Pulmonary artery endothelial cell (primary cell): ENCODE results near the gene SLCO2B1. TPM values are rescaled to one million over a fixed set of nuclear protein-coding genes. Genes with fewer than 3 reads are reported as not detected.

Experiments
- DNase-seq: peaks from one replicate; pipeline ENCODE4 v3.0.0-alpha.2; 2011; ENCODE audit warnings: low read depth, low spot score
- total RNA-seq: library from RNA; depleted of rRNA; stranded (reverse); fragments of >200 nt; gene quantifications from 2 replicates; pipeline ENCODE4 v1.2.3, GENCODE V29; 2014

SLCO2B1 gene
- total RNA-seq, 1 donor from 2014 or later: 0.13 TPM

DNA sequence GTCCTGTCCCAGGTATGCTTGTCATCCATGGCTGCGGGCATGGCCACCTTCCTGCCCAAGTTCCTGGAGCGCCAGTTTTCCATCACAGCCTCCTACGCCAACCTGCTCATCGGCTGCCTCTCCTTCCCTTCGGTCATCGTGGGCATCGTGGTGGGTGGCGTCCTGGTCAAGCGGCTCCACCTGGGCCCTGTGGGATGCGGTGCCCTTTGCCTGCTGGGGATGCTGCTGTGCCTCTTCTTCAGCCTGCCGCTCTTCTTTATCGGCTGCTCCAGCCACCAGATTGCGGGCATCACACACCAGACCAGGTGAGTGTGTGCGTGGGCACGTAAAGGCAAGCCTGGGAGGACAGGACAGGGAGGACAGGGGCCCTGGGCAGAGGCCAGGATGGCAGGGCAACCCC lies 42.4 kb downstream of the SLCO2B1 start:
- no peak for DNase-seq

GRCh38 chr11:75193711-75194110 lies 42.8 kb downstream of the SLCO2B1 start:
- no peak for DNase-seq

DNA sequence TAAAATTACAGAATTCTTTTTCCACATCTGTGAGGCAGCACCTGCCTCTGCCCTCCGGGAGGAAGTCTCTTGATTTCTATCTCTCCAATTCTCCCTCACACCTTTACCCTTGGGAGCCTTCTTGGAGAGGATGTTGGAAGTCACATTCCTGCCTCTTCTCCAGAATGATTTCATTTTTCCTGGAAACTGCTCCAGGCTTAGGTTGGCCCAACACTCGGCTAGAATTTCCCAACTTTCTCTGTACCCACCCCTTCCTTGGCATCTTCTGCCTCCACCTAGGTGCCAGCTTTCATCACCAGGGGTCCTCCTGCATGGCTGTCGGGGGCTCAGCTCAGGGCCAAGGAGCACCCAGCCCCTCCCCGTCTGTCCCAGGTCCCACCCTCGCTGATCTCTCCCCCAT lies 43.2 kb downstream of the SLCO2B1 start:
- no peak for DNase-seq

DNA sequence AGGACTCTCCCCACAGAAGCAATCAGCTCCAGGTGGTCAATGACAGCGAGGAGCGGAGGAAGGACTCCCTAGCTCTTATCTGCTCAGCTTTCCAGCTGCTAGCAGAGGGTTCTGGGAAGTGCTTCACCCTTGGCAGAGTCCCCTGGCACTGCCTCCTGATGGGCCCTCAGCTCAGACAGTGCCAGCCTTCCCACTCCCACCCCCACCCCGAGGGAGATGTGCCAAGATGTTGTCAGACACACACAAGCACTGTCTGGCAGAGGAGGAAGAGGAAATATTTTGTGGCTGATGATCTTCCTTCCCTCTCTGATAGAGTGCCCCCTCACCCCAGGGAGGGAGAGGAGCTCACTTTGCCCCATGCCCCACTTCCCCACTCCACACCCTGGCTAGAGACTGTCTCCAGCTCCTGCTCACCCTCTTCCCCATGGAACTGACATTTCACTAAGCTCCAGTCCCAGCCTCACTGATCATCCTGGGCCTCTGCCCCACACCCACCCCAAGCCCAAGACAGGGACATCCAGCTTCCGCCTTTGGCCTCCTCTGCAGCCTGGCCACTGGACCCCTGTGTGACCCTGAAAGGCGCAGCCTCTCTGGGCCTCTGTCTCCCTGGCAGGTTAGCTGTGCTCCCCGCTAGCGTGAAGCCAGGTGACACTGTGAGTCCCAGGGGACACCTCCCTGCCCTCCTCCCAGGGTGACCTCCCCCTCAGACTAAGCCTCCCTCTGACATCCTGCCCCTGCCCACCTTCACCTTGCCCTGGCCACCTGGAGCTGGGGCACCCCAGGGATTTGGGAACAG lies 44.5 kb downstream of the SLCO2B1 start:
- DNase-seq: no peak

DNA sequence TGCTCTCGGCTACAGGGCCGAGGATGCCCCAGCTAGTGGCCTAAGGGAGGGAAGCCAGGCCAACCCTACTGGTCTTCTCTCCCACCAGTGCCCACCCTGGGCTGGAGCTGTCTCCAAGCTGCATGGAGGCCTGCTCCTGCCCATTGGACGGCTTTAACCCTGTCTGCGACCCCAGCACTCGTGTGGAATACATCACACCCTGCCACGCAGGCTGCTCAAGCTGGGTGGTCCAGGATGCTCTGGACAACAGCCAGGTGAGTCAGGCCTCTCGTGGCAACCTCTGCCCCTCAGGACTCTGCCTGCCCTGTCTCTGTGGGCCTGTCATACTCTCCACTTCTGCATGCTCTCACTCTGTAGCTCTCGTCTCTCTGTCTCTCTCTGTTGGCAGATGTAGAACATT lies 45.5 kb downstream of the SLCO2B1 start:
- DNase-seq: no peak

DNA sequence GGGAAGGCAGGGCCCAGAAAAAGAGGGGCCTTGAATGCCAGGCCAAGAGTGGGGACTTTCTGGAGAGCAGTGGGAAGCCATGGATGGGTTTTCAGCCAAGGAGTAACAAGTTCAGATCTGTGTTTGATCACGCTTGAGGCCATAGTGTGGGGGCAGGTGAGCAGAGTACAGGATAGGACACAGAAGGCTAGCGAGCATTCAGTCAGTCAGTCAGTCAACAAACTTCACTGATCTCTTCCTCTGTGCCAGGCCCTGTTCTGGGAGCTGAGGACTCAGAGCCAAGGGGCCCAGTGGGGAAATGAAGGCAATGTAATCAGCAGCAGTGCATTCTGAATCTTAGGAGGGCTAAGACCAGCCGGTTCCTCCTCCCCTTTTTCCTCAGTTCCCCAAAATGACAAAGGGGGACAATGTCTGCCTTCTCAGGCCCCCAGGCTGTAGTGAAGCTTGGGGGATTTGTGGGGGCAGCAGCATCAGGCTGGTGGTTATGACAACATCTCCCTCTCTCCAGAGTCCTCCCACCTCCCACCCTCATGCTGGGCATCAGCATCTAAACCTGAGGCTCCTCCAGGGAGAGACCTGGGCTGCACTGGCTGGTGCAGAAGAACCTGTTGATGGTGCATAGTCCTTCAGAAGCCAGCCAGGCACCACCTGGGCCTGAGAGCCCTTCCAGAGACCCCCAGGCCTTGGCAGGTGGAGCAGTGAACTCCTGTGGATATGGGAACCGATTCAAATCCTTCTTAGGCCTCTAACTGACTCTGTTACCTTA lies 46.8 kb downstream of the SLCO2B1 start:
- no peak for DNase-seq

DNA sequence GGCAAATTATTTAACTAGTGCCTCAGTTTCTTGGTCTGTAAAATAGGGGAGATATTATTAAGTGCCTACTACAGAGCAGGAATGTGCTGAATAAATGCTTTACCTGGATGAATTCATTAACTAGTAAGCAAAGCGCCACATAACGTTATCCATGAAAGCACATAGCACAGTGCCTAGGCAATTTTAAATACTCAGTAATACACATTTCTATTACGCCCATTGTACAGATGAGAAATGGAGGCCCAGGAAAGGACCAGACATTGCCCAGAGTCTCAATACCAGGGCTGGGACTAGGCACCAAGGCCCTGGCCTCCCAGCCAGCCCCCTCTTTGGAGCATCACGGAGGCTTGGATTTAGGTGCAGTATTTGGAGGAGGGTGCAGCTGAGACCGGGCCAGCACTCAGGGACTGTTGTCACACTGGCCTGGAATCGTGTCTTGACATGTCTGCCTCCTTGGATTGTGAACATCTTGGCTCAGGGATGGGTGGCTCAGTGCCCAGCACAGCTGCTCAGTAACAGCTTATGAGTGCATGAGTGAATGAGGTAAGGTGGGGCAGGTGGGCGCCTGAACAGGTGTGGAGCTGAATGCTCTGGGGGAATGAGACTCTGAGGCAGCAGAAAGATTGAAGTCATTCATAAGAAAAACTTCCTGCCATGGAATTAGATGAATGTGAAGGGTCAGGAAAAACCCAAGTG lies 47.5 kb downstream of the SLCO2B1 start:
- no peak for DNase-seq

- DNase-seq: no peak
Measured at GRCh38 chr11:75199412-75199955, 48.6 kb downstream of the SLCO2B1 start.

- DNase-seq: no peak
Measured at GRCh38 chr11:75200051-75200450, 49.1 kb downstream of the SLCO2B1 start.

DNA sequence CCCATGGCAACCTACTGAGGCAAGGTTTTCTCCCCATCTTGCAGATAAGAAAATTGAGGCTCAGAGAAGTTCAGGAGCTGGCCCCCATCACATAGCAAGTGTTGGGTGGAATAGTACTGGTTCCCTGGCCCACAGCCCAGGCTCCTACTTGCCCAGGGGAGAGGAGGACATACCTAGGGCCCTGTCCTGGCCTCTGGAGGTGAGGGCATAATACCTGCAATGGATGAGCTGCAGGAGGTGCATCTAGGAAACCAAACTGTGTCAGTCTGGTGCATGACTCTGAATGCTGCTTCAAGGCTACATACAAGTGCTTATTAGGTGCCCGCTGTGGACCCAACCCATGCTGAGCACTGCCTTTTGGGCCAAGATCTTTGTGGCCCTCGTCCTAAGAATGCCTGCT lies 49.6 kb downstream of the SLCO2B1 start:
- no peak for DNase-seq

- DNase-seq: no peak
Measured at GRCh38 chr11:75201771-75202170, 50.9 kb downstream of the SLCO2B1 start.

DNA sequence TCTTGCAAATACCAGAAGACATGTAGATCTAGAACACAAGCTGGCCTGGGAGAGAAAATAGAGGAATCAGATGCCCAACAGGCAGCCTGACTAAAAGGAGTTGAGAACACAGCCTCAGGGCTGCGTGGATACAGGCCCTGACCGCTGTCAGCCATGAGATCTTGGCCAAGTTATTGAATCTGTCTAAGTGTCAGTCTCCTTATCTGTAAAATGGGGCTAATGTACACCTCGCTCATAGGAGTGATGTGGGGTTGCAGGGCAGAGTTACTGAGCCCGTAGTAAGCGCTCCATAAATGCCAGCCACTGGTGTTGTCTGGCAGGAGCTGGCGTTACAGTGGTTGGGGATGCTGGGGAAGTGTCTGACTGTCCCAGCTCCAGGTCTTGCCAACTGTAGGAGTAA lies 51.3 kb downstream of the SLCO2B1 start:
- DNase-seq: no peak

DNA sequence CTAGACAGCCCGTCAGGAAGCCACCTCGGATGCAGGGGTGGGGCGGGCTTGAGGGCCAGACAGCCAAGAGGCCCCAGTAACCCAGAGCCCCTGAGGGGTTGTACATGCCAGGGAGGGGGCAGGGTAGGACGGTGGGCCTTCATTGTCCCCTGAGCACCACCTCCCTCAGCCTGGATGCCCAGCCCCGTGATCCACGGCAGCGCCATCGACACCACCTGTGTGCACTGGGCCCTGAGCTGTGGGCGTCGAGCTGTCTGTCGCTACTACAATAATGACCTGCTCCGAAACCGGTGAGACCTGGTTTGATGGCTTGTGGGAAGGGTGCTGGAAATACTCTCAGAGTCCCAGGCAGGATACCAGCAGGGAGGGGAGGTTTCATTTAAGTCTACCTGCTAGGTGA lies 52.2 kb downstream of the SLCO2B1 start:
- no peak for DNase-seq

DNA sequence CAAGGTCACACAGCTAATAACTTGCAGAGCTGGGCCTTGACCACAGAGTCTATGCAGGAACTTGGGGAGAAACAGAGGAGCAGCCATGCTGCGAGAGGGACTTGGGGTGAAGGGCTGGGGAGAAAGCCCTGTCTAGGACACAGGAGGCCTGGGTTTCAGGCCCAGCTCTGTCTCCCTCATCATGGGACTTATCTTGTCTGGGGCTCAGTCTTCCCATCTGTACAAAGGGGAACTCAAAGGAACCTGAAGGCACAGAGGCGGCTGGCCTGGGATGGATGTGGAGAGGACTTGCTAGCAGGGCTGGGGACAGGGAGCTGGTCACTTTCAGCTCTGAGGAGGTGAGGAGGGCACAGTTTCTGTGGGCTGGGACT lies 52.7 kb downstream of the SLCO2B1 start:
- no peak for DNase-seq

- no peak for DNase-seq
Measured at GRCh38 chr11:75204012-75204674, 53.2 kb downstream of the SLCO2B1 start.

- peak; percentile 36 for DNase-seq
Measured at GRCh38 chr11:75204685-75205563, 54.0 kb downstream of the SLCO2B1 start.

GRCh38 chr11:75205564-75206020 lies 54.7 kb downstream of the SLCO2B1 start:
- DNase-seq: no peak

DNA sequence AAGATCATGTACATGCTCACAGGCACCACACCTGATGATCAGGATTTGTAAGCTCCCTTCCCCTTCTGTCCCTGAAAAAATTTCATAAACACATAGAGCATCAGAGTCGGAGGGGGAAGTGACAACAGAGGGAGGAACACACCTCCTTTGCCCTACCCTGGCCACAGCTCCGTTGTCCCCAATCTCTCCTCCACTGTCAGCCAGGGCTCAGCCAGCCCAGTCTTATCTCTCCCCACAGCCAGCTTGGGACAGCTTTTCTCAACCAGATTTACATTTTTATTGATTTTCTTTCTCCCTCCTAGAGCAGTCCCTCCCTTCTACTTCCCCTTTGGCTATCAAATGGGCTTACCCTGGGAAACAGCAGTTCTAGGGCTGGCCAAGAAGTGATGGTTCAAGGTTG lies 57.5 kb downstream of the SLCO2B1 start:
- no peak for DNase-seq

GRCh38 chr11:75212411-75212810 lies 61.5 kb downstream of the SLCO2B1 start:
- no peak for DNase-seq

DNA sequence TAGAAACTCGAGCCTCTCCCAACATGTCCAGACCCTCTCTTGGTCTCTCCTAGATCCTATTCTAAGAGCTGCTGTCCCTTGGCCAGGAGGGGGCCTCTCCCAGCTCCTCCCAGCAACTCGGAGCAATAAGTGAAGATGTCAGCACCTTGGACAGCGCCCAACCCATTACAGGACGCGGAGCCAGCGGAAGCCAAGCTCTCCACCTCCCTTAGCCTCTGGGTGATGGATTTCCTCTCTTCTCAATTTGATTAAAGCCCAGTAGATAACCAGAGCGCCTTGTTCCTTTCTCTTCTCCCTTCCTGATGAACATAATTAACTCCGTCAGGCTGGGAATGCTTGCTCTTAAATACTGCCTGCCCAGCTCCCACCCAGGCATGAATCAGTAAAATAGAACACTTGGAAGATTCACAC lies 63.5 kb downstream of the SLCO2B1 start:
- DNase-seq: peak; percentile 40
